Heart right ventricle (tissue), 16 donors: ENCODE measurements around the gene SELENBP1. TPM values are rescaled to one million over a fixed set of nuclear protein-coding genes. Genes with fewer than 3 reads are reported as not detected.

ENCODE experiments used
- ATAC-seq, 8 donors: fragments of 200-7000 bp; cut with Tn5 transposase; one replicate each; pipeline ENCODE4 v1.9.1; 2020; ENCODE audit warnings: mild to moderate bottlenecking in 8 of 8, moderate library complexity in 8 of 8, moderate number of reproducible peaks in 1 of 8
- DNase-seq, 2 donors: peaks; one replicate each; pipeline ENCODE4 v3.0.0-alpha.2; 2020
- H3K27ac ChIP-seq, 10 donors: fragments of 200-600 bp; sonication (generic) in 2 of 10; one replicate each; pipeline versions ENCODE4 v1.5.0 to v1.8.0; 2020 to 2022; ENCODE audit warnings: mild to moderate bottlenecking in 3 of 10
- H3K27me3 ChIP-seq, 7 donors: fragments of 200-600 bp; one replicate each; pipeline ENCODE4 v1.8.0; 2021 to 2022; ENCODE audit warnings: mild to moderate bottlenecking in 2 of 7
- H3K36me3 ChIP-seq, 9 donors: fragments of 200-600 bp; sonication (generic) in 1 of 9; one replicate each; pipeline versions ENCODE4 v1.5.0 to v1.8.0; 2020 to 2022; ENCODE audit warnings: mild to moderate bottlenecking in 2 of 9
- H3K4me1 ChIP-seq, 9 donors: fragments of 200-600 bp; sonication (generic) in 1 of 9; one replicate each; pipeline versions ENCODE4 v1.5.0 to v1.8.0; 2020 to 2022; ENCODE audit warnings: mild to moderate bottlenecking in 4 of 9
- H3K4me3 ChIP-seq, 10 donors: fragments of 200-600 bp; sonication (generic) in 2 of 10; one replicate each; pipeline versions ENCODE4 v1.5.0 to v1.8.0; 2020 to 2022; ENCODE audit warnings: mild to moderate bottlenecking in 7 of 10, moderate library complexity in 2 of 10
- H3K9me3 ChIP-seq, 11 donors: fragments of 200-600 bp in 10 of 11; sonication (generic) in 2 of 11; one replicate each; pipeline versions ENCODE4 v1.5.0 to v1.8.0; 2013 to 2022; ENCODE audit warnings: mild to moderate bottlenecking in 2 of 11, control low read depth in 1 of 11, moderate library complexity in 1 of 11
- CTCF ChIP-seq, 9 donors: fragments of 200-600 bp; sonication (generic) in 2 of 9; IDR thresholded peaks; one replicate each; pipeline versions ENCODE4 v1.5.0 to v1.8.0; 2021 to 2022; ENCODE audit warnings: antibody characterized with exemption in 9 of 9, mild to moderate bottlenecking in 5 of 9, moderate library complexity in 1 of 9
- WGBS, 2 donors: extraction: QIAGEN DNeasy Blood & Tissue Kit; methylation state at CpG; one replicate each; pipeline ENCODE4 v1.1.7; 2013; ENCODE audit warnings: inconsistent platforms in 1 of 2; 5-methylcytosine and 5-hydroxymethylcytosine counted together
- intact Hi-C, 10 donors: fragments of 100-400 bp; cut with DNase I; formaldehyde crosslinking; loops; one replicate each; pipeline versions ENCODE4 v1.11.1 to v1.14.2; 2022
- polyA plus RNA-seq, 2 donors: library from polyadenylated mRNA; stranded (reverse); fragments of 200-250 nt; gene quantifications; one replicate each; pipeline ENCODE4 v1.2.3, GENCODE V29; 2013
- total RNA-seq, 10 donors: library from RNA; stranded (reverse); fragmentation: NEBNext Ultra II Directional in 3 of 10; extraction: Animal tissue kit (Norgen Biotek cat#: 25700) in 3 of 10; gene quantifications; one replicate each; pipeline versions ENCODE4 v1.2.1 to v1.2.4, GENCODE V29; 2021 to 2023
- donor health status: Arrhythmogenic right ventricular cardiomyopathy.
- donor health status: ischemic (EF 13 %, LVEDD 7.1; RV severe dilation, severe dysfunction).
- donor health status: healthy with polysubstance abuse.
- donor health status: DM: no; HTN: yes; CAD: no.
- donor health status: DM: no; HTN: no; CAD: no.
- donor health status: ischemic (EF 25% LVEDD 6.9; RV normal size, moderate dysfunction).
- donor health status: ischemic (EF 25% LVEDD 5.7; RV mildly dilated, moderate dysfunction).
- donor health status: healthy.
- donor health status: DM: yes; HTN: yes; CAD: no.
- donor health status: Ischemic cardiomyopathy.
- donor health status: ischemic (EF 35%, LVEDD 5.7; RV mildly dilated, moderate dysfunction).
- donor health status: nonischemic (EF 11% LVEDD 7.7; RV severe dilation, severe dysfunction).
- donor health status: DM: yes; HTN: yes; CAD: no.
- donor health status: PGD.
- donor health status: ischemic (EF 29% LVEDD 5.4; RV normal size, mild dysfunction).
- donor health status: nonischemic (EF 23%, LVEDD 6.1; RV moderate dilation, normal function).

Gene SELENBP1
- total and polyA plus RNA-seq, 12 donors, result 20.7 to 112 (median 56.2) TPM

- Histone ChIP-seq H3K36me3 (peaks cover 0 to 52% (median 11%) of the 10 kb centered on the region in 9 donors), H3K27me3 (no peaks in the 10 kb centered on the region), H3K4me1 (peaks cover 0 to 53% (median 29%) of the 10 kb centered on the region in 9 donors), H3K9me3 (no peaks in the 10 kb centered on the region), H3K27ac (peak overlapping the region in 9 of 10 donors; percentile 87 to 99 (median 97)), H3K4me3 (peak overlapping the region in 9 of 10 donors; percentile 67 to 95 (median 81))
- DNase-seq (no peak), ATAC-seq (no peak)
- WGBS, 2 donors, result 22 to 27% methylated on average over 5 of the region's 5 CpGs
- intact Hi-C loops, result loop anchor here in 4 of 10 donors (2.0 to 5.0 kb wide), 4 partner anchors 15 to 44 kb away; partner anchors contain the start of genes RFX5 (in 1 of the 4) and ZNF687 (in 1 of the 4)
- TF ChIP-seq CTCF (IDR thresholded peaks at IDR 0.05), result no peak
Observed at GRCh38 chr1:151325646-151326429, 46.7 kb downstream of the SELENBP1 start.

- no peak for DNase-seq
- Histone ChIP-seq H3K36me3 (peaks cover 0 to 58% (median 11%) of the 10 kb centered on the region in 9 donors), H3K27ac (peak overlapping the region in 2 of 10 donors; percentile 97 to 98), H3K4me3 (peak overlapping the region in 3 of 10 donors; percentile 79 to 95 (median 89)), H3K9me3 (no peaks in the 10 kb centered on the region), H3K4me1 (peaks cover 0 to 55% (median 29%) of the 10 kb centered on the region in 9 donors), H3K27me3 (no peaks in the 10 kb centered on the region)
- no peak for ATAC-seq
- TF ChIP-seq CTCF (IDR thresholded peaks at IDR 0.05), result no peak
- intact Hi-C loops, result loop anchor here in 1 of 10 donors (5.0 kb wide), 1 partner anchor 43 kb away; the partner anchor contains the start of gene ZNF687
- WGBS, 2 donors, result 78 to 80% methylated on average over 7 of the region's 7 CpGs
Observed at GRCh38 chr1:151325231-151325630, 47.3 kb downstream of the SELENBP1 start.

- H3K27me3 ChIP-seq, result no peaks in the 10 kb centered on the region
- DNase-seq (no peak), ATAC-seq (no peak)
- H3K36me3 ChIP-seq, result peaks cover 0 to 66% (median 11%) of the 10 kb centered on the region in 9 donors
- WGBS, 2 donors, result 85 to 98% methylated on average over 4 of the region's 4 CpGs
- intact Hi-C loops, result no loop called here
- no peaks in the 10 kb centered on the region for H3K9me3 ChIP-seq
- H3K4me1 ChIP-seq, result peaks cover 0 to 55% (median 33%) of the 10 kb centered on the region in 9 donors
- H3K4me3 ChIP-seq, result no peak overlapping the region
- TF ChIP-seq CTCF (IDR thresholded peaks at IDR 0.05), result no peak
- peak overlapping the region in 1 of 10 donors; percentile 97 for H3K27ac ChIP-seq
Observed at GRCh38 chr1:151324390-151324930, 48.0 kb downstream of the SELENBP1 start.

- no peaks in the 10 kb centered on the region for H3K9me3 ChIP-seq
- 77 to 82% methylated on average over 3 of the region's 3 CpGs for WGBS, 2 donors
- no peak overlapping the region for H3K27ac ChIP-seq
- DNase-seq (no peak), ATAC-seq (no peak)
- H3K27me3 ChIP-seq, result no peaks in the 10 kb centered on the region
- H3K4me3 ChIP-seq, result no peak overlapping the region
- H3K4me1 ChIP-seq, result peaks cover 6 to 39% (median 21%) of the 10 kb centered on the region in 9 donors
- H3K36me3 ChIP-seq, result peaks cover 0 to 100% (median 23%) of the 10 kb centered on the region in 9 donors
- intact Hi-C loops, result no loop called here
- TF ChIP-seq CTCF (IDR thresholded peaks at IDR 0.05), result no peak
Observed at GRCh38 chr1:151318975-151319374, 53.5 kb downstream of the SELENBP1 start.
